Right lobe of liver (tissue), 4 donors: Measurements from ENCODE around the gene OTUD7B.

ENCODE experiments used
- CTCF ChIP-seq, 4 donors: fragments of 200-600 bp in 3 of 4; fragments of 450-650 bp in 1 of 4; IDR thresholded peaks; one replicate each; pipeline versions ENCODE4 v1.5.1 to v1.8.0; 2016 to 2022; ENCODE audit warnings: antibody characterized with exemption in 4 of 4, mild to moderate bottlenecking in 2 of 4
- POLR2A ChIP-seq: fragments of 450-650 bp; IDR thresholded peaks from one replicate; pipeline ENCODE4 v1.6.1; 2017; ENCODE audit warnings: antibody characterized with exemption, mild to moderate bottlenecking
- donor health status: DM: no; HTN: no; CAD: no.
- donor health status: DM: no; HTN: no; CAD: no.
- donor health status: DM: no; HTN: yes; CAD: no.

- TF ChIP-seq CTCF (IDR thresholded peaks at IDR 0.05) (peak in 2 of 4 donors; percentile 17 to 19), POLR2A (no peak)
Measured at GRCh38 chr1:149942207-149942606, 68.3 kb downstream of the OTUD7B start.
